Upper lobe of left lung (tissue), 4 donors: ENCODE data around the gene TAOK1.

Source experiments
- CTCF ChIP-seq, 6 experiments: fragments of 450-650 bp in 4 of 6; fragments of 200-600 bp in 2 of 6; sonication (generic) in 2 of 6; IDR thresholded peaks; one replicate each; pipeline ENCODE4 v1.5.1; 2016 to 2019; ENCODE audit warnings: antibody characterized with exemption in 6 of 6
- POLR2A ChIP-seq, 4 donors: fragments of 450-650 bp; IDR thresholded peaks; one replicate each; pipeline ENCODE4 v1.5.1; 2016 to 2017; ENCODE audit warnings: antibody characterized with exemption in 4 of 4, mild to moderate bottlenecking in 2 of 4
- POLR2AphosphoS5 ChIP-seq, 2 donors: sonication (generic); formaldehyde crosslinking; IDR thresholded peaks; one replicate each; pipeline ENCODE4 v1.5.1; 2017; ENCODE audit warnings: antibody characterized with exemption in 2 of 2

- TF ChIP-seq CTCF (IDR thresholded peaks at IDR 0.05) (no peak), POLR2A (IDR thresholded peaks at IDR 0.05) (no peak), POLR2AphosphoS5 (IDR thresholded peaks at IDR 0.05) (no peak)
Measured at GRCh38 chr17:29544066-29544465, 153.9 kb downstream of the TAOK1 start.
